Activated CD8-positive, alpha-beta memory T cell treated with anti-CD3 and anti-CD28 coated beads, Interleukin-2, amount 50 U/mL, for 4 hours (primary cell): Measurements from ENCODE around the gene AMPD2.
A peak's percentile ranks its signal among the peaks of the same experiment; 100 is the strongest.

ENCODE experiments used
- DNase-seq: peaks from one replicate; pipeline ENCODE4 v3.0.0-alpha.2; 2020

The AMPD2 gene

DNA sequence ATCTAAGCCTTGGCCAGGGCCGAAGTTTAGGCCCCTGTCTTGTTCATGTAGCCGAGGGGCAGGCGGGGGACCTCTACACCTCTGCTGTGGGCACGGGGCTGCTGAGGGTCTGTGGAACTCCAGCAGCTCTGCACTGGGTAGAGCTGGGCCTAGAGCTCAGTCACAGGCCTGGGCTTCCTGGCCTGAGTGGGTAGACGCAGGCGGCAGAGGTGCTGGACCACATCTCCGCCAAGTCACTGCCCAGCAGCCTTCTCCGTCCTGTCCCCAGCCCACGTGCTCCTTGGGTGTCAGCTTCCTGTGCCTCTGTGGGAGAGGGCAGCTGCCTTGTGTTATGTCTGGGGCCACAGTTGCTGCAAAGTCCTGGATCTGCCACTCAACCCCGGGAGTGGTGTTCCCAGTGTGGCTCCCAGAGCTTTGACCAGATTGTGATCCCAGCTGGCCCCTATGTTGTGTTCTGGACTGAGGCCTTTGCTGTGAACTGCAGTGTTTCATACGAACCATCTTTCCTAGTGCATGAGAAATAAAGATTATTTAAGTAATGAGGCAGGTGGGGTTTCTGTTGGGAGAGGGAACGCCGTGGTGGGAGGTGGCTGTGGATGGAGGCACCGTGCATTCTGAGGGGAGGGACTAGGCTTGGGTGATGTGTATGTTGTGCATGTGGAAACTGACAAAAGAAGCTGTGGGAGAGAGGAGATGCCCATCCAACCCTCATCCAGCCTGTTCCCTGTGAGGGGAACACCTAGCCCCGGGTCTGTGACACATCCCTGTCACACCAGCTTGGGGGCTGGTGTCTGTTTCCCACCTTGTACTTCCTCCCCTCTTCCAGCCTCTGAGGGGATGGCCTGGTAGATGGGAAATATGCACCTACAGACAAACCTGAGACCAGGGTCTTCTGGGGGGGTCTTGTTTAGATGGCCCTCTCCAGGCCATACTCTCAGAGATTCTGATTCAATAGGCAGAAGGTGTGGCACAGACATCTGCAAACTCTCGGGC is 12.2 kb downstream of the AMPD2 start:
- no peak for DNase-seq

DNA sequence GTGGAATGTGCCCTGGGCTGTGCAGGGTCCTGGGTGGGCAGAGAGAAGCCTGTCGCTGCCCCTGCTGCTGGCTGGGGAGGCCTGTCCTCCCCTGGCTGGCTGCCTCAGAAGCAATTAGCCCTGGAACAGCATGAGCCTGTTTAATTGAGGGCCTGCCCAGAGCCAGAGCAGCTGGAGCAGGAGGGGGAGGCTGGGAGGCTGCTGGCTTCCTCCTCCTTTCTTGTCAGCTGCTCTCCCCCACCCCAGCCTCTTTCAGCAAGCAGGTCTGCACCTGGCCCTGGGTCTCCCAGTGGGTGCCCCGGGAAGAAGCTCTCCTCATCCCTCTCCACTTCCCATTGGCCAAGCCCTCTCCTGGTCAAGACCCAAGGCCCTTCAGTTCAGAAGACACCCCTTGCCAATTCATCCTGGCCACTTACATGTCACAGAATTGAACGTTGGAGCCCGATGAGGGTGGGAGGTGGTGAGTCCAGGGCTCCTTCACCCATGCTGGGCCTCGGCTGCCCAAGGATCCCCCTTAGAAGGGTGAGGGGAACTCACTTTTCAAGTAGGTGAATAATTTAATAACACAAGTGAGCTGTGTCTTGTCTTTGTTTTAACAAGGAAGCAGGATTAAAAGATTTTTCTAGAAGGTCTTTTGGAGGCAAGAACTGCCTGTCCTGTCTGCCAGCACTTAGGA is 13.2 kb downstream of the AMPD2 start:
- no peak for DNase-seq

DNA sequence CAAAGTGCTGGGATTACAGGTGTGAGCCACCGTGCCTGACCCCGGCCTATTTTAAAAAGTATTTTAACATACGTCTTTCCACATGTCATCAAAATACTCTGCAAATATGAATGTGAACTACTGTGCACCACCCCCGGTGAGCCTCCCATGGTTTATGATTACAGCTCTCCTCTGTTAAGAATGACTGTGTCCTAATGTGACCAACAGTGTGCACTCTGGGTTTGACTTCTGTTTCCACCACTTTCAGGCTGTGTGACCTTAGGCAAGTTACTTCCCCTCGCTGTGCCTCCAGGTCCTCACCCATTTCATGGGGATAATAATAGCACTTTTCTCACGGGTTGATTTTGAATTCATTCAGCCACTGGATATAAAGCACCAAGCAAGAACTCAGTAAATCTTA is 14.7 kb downstream of the AMPD2 start:
- no peak for DNase-seq

DNA sequence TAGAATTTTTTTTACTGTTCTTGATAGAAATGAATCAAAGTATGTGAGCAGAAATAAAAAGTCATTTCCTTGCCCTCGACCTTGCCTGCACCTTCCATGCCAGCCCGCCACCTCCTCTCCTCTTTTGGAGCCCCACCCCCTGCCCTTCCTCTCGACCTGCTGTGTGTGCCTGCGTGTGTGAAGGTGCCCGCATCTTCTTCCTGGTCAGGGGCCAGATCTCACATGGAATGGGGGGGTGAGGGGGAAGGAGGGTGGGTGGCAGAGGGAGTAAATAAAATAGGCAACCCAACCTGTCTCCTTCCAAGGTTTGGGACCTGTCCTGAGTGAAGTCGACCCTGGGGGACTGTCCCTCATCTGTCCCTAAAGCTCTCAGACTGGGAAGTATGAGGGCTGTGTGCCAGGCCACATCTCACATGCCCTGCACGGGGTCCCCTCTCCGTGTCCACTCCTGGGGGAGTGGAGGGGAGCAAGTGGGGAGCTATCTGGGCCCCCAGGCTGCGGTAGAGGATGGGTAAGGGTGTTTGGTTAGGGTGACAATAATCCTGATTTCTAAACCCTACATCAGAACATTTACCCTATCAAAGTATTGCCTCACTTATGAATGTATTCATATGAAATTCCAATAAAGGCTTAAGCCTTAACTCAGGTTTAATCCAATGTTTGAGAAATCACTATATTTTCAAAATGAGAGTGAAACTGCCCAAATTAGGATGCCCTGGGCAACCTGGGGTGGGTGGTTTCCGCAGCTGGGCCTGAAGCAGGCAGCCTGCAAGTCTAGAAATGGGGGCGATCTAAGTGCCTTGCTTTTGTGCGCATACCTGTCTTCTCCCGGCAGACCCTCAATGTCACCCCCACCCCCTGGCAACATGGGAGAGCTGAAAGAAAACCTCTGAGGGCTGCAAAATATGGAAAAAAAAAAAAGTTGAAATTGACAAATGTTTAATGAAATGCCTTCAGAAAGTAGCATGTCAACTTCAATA is 15.4 kb downstream of the AMPD2 start:
- no peak for DNase-seq

DNA sequence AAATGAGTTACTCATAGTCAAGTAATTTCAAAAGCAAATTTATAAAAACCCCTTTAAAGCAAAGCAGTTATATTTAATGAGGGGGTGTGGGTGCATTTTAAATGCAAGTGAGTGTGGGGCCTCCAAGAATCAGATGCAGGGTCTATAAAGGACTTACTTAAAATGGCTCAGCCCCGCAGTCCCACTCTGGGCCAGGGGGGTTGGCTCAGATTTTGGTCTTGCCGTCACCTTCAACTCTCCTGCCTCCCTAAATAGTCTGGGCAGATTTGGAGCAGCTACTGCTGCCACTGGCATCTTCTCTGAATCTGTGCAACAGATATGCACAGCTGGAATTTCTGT is 16.2 kb downstream of the AMPD2 start:
- no peak for DNase-seq

DNA sequence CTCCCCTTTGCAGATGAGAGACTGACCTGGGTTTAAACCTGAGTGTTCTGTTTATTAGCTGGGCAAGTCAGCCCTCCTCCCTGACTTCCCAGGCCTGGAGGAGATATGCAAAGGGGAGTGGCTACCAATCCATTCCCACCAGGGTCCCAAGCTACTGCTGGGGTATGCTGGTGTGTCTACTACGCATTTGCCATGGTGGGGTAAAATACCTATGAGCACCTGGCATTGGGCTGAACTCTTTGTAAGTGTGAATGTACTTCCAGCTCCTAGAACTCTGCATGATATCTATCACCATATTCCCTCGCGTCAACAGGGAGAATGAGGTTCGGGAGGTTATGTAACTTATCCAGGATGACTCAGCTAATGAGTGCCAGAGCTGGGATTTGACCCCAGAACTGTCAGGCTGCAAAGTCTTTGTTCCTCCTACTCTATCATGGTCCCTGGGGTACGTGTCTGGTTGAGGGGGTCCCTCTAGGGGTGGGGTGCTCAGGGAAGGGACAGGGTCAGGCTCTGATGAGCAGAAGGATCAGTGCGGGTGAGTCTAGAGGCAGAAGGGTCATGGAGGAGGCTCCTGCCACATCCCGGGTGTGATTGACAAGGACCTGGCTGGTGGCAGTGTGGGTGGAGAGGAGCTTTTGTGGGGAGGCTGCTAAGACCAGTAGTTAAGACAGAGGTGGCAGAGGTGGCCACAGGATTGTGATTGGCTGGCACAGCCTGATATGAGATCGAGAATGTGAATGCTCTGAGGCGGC is 16.7 kb downstream of the AMPD2 start:
- DNase-seq, result no peak

DNA sequence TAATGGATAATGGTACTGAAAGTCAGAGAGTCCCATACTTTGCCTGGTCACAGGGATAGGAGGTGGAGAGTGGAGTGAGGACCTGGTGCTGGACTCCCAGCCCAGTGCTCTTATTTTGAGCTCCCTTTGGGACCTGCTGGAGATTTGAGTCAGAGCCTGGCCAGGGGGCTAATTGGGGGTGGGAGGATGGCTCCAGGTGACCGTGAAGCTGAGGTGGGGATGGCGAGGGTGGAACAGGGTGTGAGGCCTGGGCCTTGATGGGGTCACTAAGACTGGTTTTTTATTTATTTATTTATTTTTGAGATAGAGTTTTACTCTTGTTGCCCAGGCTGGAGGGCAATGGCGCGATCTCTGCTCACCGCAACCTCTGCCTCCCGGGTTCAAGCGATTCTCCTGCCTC is 17.8 kb downstream of the AMPD2 start:
- no peak for DNase-seq

DNA sequence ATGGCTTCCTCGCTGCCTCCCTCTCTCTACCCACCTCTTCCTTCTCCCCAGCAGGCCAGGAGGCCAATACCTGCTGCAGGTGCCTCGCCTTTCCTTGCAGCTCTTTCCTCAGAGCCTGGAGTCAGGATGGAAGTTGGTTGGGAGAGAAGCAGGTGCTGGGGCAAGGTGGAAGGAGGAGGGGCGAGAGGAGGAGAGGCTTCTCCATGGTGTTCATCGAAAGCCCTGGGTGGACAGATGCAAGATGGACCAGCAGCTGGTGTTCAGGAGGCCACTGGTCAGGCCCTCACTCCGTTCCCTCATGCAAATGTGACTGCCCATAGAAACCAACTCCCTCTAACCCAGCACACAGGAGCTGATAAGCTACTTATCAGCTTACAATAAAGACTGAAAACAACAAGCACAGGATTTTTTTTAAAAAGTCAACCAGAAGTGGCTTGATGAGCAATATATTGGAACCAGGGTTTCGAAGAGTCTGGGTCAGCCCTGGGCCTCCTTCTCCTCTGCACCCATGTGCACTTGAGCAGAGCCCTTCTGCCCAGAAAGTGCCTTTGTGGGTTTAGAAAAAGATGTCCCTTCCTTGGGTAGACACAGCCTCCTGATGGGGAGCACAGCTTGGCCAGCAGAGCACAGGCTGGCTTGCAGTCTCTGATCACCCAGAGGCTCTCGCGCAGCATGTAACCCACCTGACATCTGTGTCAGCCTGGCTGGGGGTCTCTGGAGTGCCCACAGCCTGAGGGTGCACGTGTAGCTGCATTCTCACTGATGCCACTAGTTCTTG is 19.6 kb downstream of the AMPD2 start:
- DNase-seq, result no peak

DNA sequence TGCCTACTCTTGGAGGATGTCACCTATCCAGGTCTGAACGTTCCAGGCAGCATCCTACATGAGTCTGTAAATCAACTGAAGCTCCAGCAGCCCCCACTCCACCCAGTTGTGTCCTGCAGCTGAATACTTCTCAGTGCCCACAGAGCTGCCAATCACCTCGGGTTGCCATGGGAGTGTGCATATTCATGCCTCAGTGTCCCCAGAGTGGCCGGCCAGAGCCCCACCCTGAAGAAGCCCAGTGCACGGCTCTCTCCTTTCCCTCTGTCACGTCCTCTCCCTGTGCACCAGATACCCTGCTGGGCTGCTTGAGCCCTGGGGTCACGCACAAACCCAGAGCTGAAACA is 20.2 kb downstream of the AMPD2 start:
- DNase-seq, result no peak

DNA sequence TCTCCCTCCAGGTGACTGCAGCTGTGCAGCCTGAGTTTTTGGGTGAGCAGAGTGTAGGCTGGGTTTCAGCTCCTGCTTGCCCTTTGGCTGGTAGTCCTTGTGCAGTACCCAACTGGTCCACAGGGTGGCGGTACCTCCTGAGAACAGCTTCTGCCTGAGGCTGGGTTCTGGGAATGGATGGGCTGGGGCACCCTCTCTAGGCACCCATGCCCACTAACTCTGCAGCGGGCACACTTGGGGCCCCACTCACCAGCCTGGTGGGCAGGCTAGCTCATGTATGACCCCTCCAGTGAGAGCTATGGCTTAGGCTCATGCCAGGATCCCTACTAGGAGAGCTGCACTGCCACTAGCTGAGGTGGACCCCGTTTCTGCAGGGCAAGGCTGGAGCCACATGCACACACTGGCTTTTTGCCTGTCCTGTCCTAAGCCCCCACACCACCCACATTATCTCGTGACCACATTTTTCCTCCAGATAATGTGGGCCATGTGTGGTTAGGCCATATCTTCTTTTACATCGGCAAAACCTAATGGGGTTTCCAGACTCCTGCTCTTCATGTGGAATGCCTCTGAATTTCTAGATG is 20.7 kb downstream of the AMPD2 start:
- DNase-seq, result peak; percentile 94

DNA sequence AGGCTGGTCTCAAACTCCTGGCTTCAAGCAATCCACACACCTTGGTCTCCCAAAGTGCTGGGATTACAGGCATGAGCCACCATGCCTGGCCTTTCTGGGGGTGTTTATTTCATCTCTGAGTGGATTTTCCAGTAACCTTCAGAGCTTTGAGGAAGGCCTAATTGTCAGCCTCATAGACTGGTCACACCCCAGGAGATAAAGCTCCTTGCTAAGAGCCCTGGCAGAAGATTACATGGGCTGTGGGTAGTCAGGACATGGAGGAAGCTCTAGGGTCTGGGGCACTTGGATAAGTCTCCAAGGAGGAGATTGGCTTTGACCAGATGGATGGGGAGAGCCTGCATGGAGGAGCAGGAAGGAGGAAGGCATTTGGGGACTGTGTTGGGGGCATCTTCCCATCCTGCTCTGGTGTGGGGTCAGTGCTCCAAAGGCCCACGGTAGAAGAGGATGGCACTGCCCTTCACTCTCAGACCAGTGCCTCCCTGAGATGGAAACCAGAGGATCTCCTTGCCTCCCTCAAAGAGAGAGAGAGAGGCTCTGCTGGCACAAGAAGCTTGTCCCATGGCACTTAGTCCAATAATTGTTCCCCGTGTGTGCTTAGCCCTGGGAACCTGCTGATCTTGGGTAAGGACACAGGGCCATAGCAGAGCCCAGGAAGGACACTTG is 21.6 kb downstream of the AMPD2 start:
- no peak for DNase-seq

DNA sequence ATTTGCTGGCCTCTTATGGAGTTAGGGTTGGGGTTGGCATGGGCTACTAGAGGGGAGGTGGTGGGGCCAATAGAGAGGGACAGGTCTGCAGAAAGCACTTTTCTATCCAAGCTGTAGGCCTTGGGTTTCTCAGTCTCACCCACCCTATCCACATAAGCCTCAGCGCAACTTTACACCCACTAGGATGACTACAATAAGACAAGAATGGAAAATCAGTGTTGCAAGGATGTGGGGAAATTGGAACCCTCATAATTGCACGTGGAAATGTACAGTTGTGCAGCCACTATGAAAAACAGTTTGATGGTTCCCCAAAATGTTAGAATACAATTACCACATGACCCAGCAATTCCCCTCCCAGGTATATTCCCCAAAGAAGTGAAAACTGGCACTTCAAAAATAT is 22.2 kb downstream of the AMPD2 start:
- DNase-seq, result no peak

DNA sequence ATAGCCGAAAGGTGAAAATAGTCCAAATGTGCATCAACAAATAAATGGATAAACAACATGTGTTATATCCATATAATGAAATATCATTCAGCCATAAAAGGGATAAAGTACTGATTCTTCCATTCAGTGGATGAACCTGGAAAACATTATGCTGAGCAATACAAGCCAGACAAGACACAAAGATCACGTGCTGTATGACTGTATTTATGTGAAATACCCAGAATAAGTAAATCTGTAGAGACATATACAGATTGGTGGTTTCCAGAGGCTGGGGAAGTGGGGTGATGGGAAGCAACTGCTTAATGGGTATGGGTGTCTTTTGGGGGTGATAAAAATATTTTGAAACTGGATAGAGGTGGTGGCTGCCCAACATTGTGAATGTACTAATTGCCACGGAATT is 23.0 kb downstream of the AMPD2 start:
- no peak for DNase-seq

DNA sequence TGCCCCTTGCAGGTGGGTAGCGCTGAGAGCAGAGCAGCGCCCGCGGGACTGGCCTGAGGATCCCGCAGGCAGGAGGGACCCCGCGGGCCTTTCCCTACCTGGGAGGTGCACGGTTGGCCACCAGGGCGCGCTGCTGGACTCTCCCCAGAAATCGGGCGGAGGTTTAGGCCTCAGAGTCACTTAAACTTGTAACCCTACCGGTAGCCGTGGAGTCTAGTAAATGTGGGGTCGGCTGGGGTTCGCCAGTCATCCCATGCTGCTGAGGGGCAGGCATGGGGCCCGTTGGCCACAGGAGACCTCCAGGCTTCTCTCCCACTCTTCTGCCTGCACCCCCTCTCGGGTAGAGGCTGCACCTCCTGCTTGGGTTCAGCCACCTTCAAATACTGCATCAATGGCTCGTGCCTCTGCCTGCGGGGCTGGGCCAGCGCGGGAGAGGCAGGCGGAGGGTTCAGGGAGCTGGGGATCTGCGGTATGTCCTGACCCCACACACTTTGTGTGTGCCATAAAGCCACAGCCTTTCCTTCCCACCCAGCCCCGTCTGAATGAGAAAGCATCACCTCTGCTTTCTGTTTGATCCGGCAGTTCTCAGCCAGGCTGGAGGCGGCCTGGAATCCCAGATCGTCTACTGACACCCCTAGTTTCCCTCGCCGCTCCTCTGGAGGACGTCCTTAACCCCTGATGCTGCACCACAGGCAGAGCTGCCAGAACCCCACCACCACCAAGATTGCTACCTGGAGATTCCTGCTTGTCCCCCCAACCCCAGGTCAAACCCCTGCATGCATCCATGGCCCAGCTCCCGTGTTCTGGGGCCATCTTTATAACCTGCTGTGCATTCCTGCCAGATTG is 24.0 kb downstream of the AMPD2 start:
- peak; percentile 90 for DNase-seq

DNA sequence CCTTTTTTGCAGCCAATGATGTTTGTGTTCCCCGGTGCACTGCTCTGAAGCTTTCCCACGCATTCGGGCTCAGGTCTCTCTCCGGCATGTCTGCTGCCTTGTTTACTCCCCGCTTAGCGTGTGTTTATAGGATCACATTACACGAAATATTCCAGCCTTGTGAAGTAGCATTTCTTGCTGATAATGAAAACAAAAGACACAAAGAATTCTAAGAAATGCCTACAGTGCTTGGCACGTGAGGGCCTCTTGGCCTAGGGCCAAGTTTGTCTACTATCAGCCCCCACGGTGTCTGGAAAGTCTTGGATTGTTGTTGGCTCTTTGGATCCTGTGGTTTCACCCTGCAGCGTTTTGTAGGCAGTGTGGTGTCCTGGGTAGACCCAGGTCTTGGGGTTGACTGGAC is 25.0 kb downstream of the AMPD2 start:
- no peak for DNase-seq

DNA sequence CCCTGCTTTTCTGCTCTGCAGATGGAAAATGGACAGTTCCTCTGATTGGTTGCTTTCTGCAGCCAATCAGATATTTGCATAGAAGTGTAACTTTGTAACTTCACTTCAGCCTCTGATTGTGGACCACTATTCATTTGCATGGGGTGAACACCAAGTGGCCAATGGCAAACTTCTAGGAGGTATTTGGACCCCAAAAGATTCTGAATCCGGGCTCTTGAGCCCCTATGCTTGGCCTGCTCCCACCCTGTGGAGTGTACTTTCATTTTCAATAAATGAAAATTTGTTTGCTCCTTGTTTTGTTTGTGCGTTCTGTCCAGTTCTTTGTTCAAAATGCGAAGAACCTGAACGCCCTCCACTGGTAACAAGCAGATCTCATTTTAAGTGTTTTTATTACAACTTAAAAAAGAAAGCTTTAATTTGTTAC is 29.9 kb downstream of the AMPD2 start:
- no peak for DNase-seq

DNA sequence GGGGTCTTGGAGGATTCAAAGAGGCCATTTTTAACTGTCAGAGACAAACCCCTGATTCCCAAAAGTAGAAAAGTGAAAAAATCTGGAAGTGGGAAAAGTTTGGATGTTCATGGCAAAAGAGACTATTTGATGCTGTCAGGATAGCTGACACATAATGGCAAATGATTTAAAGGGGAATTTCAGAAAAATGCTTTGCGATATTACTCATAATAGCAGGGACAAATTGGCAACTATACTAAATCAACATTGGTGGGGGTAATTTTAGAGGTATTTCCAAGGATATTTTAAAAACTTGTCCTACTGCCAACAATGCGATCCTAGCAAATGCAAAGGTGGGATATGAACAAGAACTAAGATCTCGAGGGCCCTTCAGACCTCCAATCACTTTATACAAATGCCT is 31.0 kb downstream of the AMPD2 start:
- no peak for DNase-seq

DNA sequence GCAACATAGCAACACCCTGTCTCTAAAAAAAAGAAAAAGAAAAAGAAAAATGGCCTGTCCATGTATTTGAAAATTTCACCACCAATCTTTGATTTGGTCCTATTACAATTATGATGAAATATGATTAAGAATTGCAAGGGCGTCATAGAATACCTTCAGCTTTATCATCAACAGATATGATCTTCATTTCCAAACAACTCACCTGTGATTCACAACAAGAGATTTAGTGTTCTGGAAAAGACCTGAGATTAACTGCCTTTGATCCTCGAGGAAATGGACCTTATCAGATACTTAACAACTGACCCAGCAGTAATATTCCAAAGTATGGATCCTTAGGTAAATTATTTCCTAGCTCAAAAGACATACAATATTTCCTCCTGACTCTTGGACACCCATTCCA is 32.8 kb downstream of the AMPD2 start:
- DNase-seq, result no peak

DNA sequence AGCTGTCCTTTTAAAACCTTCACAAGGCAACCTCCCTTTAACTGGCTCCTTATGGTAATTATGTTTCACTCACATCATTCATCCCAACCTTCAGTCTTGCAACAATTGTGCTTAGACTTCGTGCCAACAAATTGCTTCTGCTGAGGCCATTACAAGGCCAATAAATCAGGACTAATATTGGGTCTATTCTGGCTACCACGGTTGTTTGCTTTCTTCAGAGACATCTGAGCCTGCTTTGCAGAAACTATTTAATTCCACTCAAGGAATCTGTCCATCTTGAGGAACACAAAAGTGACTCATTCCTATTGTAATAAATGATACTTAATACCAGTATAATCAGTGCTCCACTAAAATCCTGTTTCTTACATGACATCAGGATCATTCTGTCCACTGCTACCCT is 33.7 kb downstream of the AMPD2 start:
- no peak for DNase-seq

DNA sequence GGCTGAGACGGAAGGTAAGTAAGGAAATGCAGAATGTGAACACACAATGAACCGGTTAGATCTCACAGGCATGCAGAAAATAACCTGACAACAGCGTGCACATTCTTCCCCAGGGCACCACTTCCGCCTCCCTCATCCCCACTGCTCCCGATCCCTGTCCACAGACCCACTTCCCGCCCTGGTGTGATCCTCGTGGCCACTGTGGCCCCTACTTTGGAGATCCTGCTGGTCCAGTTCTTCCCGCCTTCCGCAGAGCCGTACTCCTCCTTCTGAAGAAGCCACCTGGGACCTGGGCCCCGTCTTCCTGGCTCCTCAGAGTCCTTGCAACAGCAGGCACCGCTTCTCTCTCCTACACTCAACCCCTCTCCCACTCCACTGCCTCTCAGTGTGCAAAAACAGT is 34.9 kb downstream of the AMPD2 start:
- DNase-seq, result no peak
